ENCODE results near the gene POU2F1. TPM values are rescaled to one million over a fixed set of nuclear protein-coding genes. Genes with fewer than 3 reads are reported as not detected.

The POU2F1 gene
- total and polyA plus RNA-seq, 4 experiments from 2014 or later: 5.7 to 22.9 (median 14.4) TPM

DNA sequence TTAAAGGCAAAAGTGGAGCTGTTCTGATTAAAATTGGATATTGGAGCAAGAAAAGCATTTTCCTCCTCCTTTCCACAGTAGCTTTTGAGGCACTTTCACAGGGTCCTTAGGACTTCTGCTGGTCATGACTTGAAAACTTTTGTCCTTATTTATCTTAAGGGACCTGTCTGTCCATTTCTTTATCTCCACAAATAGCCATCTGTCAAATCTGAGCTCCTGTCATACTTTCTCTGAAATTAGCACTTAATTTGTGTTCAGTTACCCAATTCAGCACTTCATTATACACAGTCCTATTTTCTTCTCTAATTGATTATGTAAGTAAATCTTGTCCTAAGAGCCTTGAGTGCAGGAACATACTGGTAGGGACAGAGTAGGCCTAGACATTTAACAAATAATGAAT, 9.8 kb downstream of the POU2F1 start:
- Mint-ChIP-seq H3K27ac (no peak overlapping the region), H3K36me3 (no peaks in the 10 kb centered on the region), H3K4me1 (peaks cover 37 to 65% (median 48%) of the 10 kb centered on the region in 4 donors), H3K4me3 (no peak overlapping the region), H3K27me3 (no peaks in the 10 kb centered on the region), H3K9me3 (peaks cover 0 to 3% (median 0%) of the 10 kb centered on the region in 8 donors)
- Histone ChIP-seq H3K27ac (ENCODE audit: low read depth, low read length) (no peak overlapping the region), H3K4me3 (ENCODE audit: low read length in 2 of 2) (no peak overlapping the region), H3K9me3 (ENCODE audit: control insufficient read depth in 1 of 2, low read length in 2 of 2) (no peaks in the 10 kb centered on the region), H3K27me3 (ENCODE audit: insufficient read depth, low read length) (no peaks in the 10 kb centered on the region), H3K36me3 (ENCODE audit: insufficient read depth, low read length) (no peaks in the 10 kb centered on the region), H3K4me1 (ENCODE audit: insufficient read depth, low read length) (peaks cover 21% of the 10 kb centered on the region)
- POLR2A ChIA-PET (ENCODE audit: partially characterized antibody): interaction anchor here (5.6 kb wide), 1 partner anchor 10 kb away, joined by 44 read pairs; the partner anchor contains the start of gene POU2F1
- no peak for DNase-seq
- CTCF ChIA-PET (ENCODE audit: partially characterized antibody): interaction anchor here (0.8 to 3.6 kb wide), 8 partner anchors 8 to 310 kb away, joined by 3 to 14 read pairs (median 3); partner anchors contain the start of gene POU2F1
- intact Hi-C loops (cut with micrococcal nuclease): no loop called here

DNA sequence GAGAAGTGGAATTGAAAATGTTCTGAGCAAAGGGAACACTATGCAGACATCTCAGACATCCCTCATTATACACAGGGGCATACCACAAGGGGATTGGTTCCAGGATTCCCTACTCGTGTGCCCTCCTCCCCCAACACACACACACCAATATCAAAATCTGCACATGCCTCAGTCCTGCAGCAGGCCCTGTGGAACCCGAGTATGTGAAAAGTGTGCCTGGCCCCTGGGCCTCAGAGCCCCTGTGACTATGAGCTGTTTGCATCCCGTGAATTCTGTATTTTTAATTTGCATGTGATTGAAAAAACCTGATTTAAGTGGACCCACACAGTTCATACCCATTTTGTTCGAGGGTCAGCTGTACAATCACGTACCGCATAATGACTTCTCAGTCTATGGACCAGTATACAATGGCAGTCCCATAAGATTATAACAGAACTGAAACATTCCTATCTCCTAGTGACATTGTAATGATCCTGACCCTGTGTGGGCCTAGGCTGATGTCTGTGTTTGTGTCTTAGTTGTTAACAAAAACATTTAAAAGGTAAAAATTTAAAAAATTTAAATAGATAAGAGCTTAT, 11.3 kb downstream of the POU2F1 start:
- H3K27ac ChIP-seq (ENCODE audit: low read depth, low read length): no peak overlapping the region
- ChIA-PET POLR2A (ENCODE audit: partially characterized antibody) (interaction anchor here (0.9 to 5.6 kb wide), 2 partner anchors 9 to 11 kb away, joined by 3 to 44 read pairs; partner anchors contain the start of gene POU2F1), CTCF (ENCODE audit: partially characterized antibody) (interaction anchor here (0.7 to 3.6 kb wide), 6 partner anchors 9 to 324 kb away, joined by 3 to 23 read pairs (median 9); partner anchors contain the start of gene POU2F1)
- H3K4me3 Mint-ChIP-seq: no peak overlapping the region
- no peak for DNase-seq
- H3K36me3 Mint-ChIP-seq: no peaks in the 10 kb centered on the region
- H3K4me1 Mint-ChIP-seq: peaks cover 36 to 64% (median 49%) of the 10 kb centered on the region in 4 donors
- H3K9me3 ChIP-seq (ENCODE audit: control insufficient read depth in 1 of 2, low read length in 2 of 2): no peaks in the 10 kb centered on the region
- H3K27ac Mint-ChIP-seq: peak overlapping the region in 2 of 7 donors; percentile 5 to 6
- no peak overlapping the region for H3K4me3 ChIP-seq (ENCODE audit: low read length in 2 of 2)
- no peaks in the 10 kb centered on the region for H3K36me3 ChIP-seq (ENCODE audit: insufficient read depth, low read length)
- intact Hi-C loops (cut with micrococcal nuclease): no loop called here
- no peaks in the 10 kb centered on the region for H3K27me3 Mint-ChIP-seq
- H3K27me3 ChIP-seq (ENCODE audit: insufficient read depth, low read length): no peaks in the 10 kb centered on the region
- H3K4me1 ChIP-seq (ENCODE audit: insufficient read depth, low read length): peaks cover 21% of the 10 kb centered on the region
- peaks cover 0 to 3% (median 0%) of the 10 kb centered on the region in 8 donors for H3K9me3 Mint-ChIP-seq

DNA sequence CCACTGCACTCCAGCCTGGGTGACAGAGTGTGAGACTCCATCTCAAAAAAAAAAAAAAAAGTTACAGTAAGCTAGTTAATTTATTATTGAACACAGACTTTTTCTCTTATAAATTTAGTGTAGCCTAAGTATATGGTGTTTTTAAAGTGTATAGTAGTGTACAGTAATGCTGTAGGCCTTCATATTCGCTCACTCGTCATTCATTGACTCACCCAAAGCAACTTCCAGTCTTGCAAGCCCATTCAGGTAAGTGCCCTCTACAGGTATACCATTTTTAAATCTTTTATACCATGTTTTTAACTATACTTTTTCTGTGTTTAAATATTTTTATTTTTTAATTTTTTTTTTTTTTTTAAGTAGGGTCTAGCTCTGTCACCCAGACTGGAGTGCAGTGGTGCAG, 12.1 kb downstream of the POU2F1 start:
- Histone ChIP-seq H3K36me3 (ENCODE audit: insufficient read depth, low read length) (no peaks in the 10 kb centered on the region), H3K9me3 (ENCODE audit: control insufficient read depth in 1 of 2, low read length in 2 of 2) (no peaks in the 10 kb centered on the region), H3K27me3 (ENCODE audit: insufficient read depth, low read length) (no peaks in the 10 kb centered on the region), H3K27ac (ENCODE audit: low read depth, low read length) (no peak overlapping the region), H3K4me3 (ENCODE audit: low read length in 2 of 2) (no peak overlapping the region), H3K4me1 (ENCODE audit: insufficient read depth, low read length) (peaks cover 21% of the 10 kb centered on the region)
- peaks cover 37 to 67% (median 51%) of the 10 kb centered on the region in 4 donors for H3K4me1 Mint-ChIP-seq
- DNase-seq: no peak
- intact Hi-C loops (cut with micrococcal nuclease): no loop called here
- POLR2A ChIA-PET (ENCODE audit: partially characterized antibody): interaction anchor here (0.9 to 5.6 kb wide), 2 partner anchors 8 to 12 kb away, joined by 3 to 44 read pairs; partner anchors contain the start of gene POU2F1
- peaks cover 0 to 3% (median 0%) of the 10 kb centered on the region in 8 donors for H3K9me3 Mint-ChIP-seq
- H3K27ac Mint-ChIP-seq: no peak overlapping the region
- no peak overlapping the region for H3K4me3 Mint-ChIP-seq
- CTCF ChIA-PET (ENCODE audit: partially characterized antibody): interaction anchor here (0.7 to 3.6 kb wide), 5 partner anchors 10 to 215 kb away, joined by 3 to 23 read pairs (median 13); partner anchors contain the start of gene POU2F1
- no peaks in the 10 kb centered on the region for H3K27me3 Mint-ChIP-seq
- no peaks in the 10 kb centered on the region for H3K36me3 Mint-ChIP-seq

DNA sequence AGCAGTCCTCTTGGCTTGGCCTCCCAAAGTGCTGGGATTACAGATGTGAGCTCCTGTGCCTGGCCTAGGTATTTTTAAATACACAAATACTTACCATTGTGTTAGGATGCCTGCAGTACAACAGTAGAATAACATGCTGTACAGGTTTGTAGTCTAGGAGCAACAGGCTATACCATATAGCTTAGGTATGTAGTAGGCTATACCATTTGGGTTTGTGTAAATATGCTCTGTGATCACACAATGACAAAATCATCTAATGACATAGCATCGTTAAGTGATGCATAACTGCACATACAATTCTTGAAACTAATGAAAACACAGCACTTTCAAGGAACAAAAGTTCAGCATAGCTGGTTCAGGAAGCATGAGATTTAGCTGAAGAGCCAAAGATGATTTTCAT, 12.7 kb downstream of the POU2F1 start:
- Histone ChIP-seq H3K9me3 (ENCODE audit: control insufficient read depth in 1 of 2, low read length in 2 of 2) (no peaks in the 10 kb centered on the region), H3K27me3 (ENCODE audit: insufficient read depth, low read length) (no peaks in the 10 kb centered on the region), H3K4me3 (ENCODE audit: low read length in 2 of 2) (no peak overlapping the region), H3K27ac (ENCODE audit: low read depth, low read length) (no peak overlapping the region), H3K36me3 (ENCODE audit: insufficient read depth, low read length) (no peaks in the 10 kb centered on the region), H3K4me1 (ENCODE audit: insufficient read depth, low read length) (peaks cover 21% of the 10 kb centered on the region)
- CTCF ChIA-PET (ENCODE audit: partially characterized antibody): interaction anchor here (1.1 to 3.6 kb wide), 4 partner anchors 11 to 173 kb away, joined by 3 to 23 read pairs (median 14); partner anchors contain the start of gene POU2F1
- no peaks in the 10 kb centered on the region for H3K36me3 Mint-ChIP-seq
- intact Hi-C loops (cut with micrococcal nuclease): no loop called here
- no peak overlapping the region for H3K4me3 Mint-ChIP-seq
- peaks cover 34 to 62% (median 47%) of the 10 kb centered on the region in 4 donors for H3K4me1 Mint-ChIP-seq
- DNase-seq: no peak
- POLR2A ChIA-PET (ENCODE audit: partially characterized antibody): interaction anchor here (5.6 kb wide), 1 partner anchor 13 kb away, joined by 44 read pairs; the partner anchor contains the start of gene POU2F1
- no peaks in the 10 kb centered on the region for H3K27me3 Mint-ChIP-seq
- H3K9me3 Mint-ChIP-seq: no peaks in the 10 kb centered on the region
- peak overlapping the region in 1 of 7 donors; percentile 37 for H3K27ac Mint-ChIP-seq

DNA sequence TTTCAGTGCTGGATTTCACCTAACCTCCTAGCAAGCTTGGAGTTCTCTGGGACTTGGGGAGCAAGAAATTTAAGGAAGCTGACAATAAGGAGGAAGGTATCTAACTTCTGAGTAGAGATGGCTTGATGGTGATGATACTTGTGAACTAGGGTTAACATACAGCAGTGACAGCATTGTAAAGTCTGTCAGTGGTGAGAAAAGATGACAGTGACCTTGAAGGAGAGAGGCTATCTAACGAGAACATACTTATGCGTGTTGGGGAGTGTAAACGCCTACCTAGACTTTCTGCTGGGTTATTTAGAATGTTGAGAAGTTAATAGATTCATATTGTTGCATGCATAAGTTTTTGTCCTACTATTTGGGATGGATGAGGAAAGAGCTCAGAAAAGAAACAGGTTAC, 16.3 kb downstream of the POU2F1 start:
- CTCF ChIA-PET (ENCODE audit: partially characterized antibody): no interaction called here
- DNase-seq: no peak
- peaks cover 0 to 3% (median 0%) of the 10 kb centered on the region in 8 donors for H3K9me3 Mint-ChIP-seq
- H3K36me3 Mint-ChIP-seq: no peaks in the 10 kb centered on the region
- POLR2A ChIA-PET (ENCODE audit: partially characterized antibody): interaction anchor here (1.1 kb wide), 1 partner anchor 17 kb away, joined by 4 read pairs; no protein-coding TSS in a partner anchor
- Histone ChIP-seq H3K9me3 (ENCODE audit: control insufficient read depth in 1 of 2, low read length in 2 of 2) (no peaks in the 10 kb centered on the region), H3K36me3 (ENCODE audit: insufficient read depth, low read length) (no peaks in the 10 kb centered on the region), H3K27me3 (ENCODE audit: insufficient read depth, low read length) (no peaks in the 10 kb centered on the region), H3K27ac (ENCODE audit: low read depth, low read length) (no peak overlapping the region), H3K4me1 (ENCODE audit: insufficient read depth, low read length) (peaks cover 21% of the 10 kb centered on the region), H3K4me3 (ENCODE audit: low read length in 2 of 2) (no peak overlapping the region)
- H3K27me3 Mint-ChIP-seq: no peaks in the 10 kb centered on the region
- no peak overlapping the region for H3K4me3 Mint-ChIP-seq
- peaks cover 21 to 38% (median 33%) of the 10 kb centered on the region in 4 donors for H3K4me1 Mint-ChIP-seq
- intact Hi-C loops (cut with micrococcal nuclease): no loop called here
- no peak overlapping the region for H3K27ac Mint-ChIP-seq

DNA sequence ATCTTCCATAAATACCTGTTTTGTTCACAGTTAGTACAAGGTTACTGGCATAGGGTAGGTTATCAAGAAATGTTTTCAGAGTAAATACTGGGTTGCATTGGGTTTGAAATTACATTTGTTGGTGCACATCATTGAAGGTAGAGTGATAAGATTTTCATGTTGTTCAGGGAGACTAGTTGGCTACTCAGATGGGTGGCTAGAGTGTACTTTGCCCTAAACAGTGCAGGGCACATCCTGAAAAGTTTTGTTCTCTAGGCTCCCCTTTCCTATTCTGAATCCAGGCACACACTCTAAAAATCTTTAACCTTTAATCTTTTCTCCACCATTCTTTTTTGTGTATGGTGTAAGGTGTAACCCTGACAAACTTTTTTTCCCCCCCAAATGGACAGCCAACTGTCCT, 18.0 kb downstream of the POU2F1 start:
- H3K27ac Mint-ChIP-seq: no peak overlapping the region
- Histone ChIP-seq H3K9me3 (ENCODE audit: control insufficient read depth in 1 of 2, low read length in 2 of 2) (no peaks in the 10 kb centered on the region), H3K4me1 (ENCODE audit: insufficient read depth, low read length) (peaks cover 18% of the 10 kb centered on the region), H3K27ac (ENCODE audit: low read depth, low read length) (no peak overlapping the region), H3K27me3 (ENCODE audit: insufficient read depth, low read length) (no peaks in the 10 kb centered on the region), H3K4me3 (ENCODE audit: low read length in 2 of 2) (no peak overlapping the region), H3K36me3 (ENCODE audit: insufficient read depth, low read length) (no peaks in the 10 kb centered on the region)
- no peaks in the 10 kb centered on the region for H3K27me3 Mint-ChIP-seq
- H3K9me3 Mint-ChIP-seq: peaks cover 0 to 4% (median 0%) of the 10 kb centered on the region in 8 donors
- H3K36me3 Mint-ChIP-seq: peaks cover 0 to 2% of the 10 kb centered on the region in 2 donors
- ChIA-PET CTCF (ENCODE audit: partially characterized antibody) (no interaction called here), POLR2A (ENCODE audit: partially characterized antibody) (no interaction called here)
- H3K4me1 Mint-ChIP-seq: peaks cover 22 to 31% (median 29%) of the 10 kb centered on the region in 4 donors
- DNase-seq: no peak
- intact Hi-C loops (cut with micrococcal nuclease): no loop called here
- no peak overlapping the region for H3K4me3 Mint-ChIP-seq

DNA sequence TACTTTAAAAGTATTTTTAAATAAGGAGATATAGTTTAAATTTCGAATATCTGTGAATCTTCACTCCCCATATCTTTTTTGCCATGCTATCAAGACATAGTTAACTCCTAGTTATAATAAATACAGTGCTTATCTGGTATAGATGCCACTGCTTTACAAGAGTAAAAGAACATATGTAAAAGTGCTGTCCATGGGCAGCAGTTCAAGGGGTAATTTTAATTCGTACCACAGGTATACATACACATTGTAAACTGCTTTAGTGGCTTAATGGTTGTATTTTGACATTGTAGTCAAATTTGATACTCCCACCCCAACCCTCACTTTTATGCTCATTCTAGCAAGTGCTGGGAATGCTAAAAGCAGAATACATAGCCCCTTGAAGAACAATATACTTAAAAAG, 18.6 kb downstream of the POU2F1 start:
- H3K9me3 ChIP-seq (ENCODE audit: control insufficient read depth in 1 of 2, low read length in 2 of 2): no peaks in the 10 kb centered on the region
- no peaks in the 10 kb centered on the region for H3K36me3 ChIP-seq (ENCODE audit: insufficient read depth, low read length)
- intact Hi-C loops (cut with micrococcal nuclease): no loop called here
- no peak overlapping the region for H3K4me3 ChIP-seq (ENCODE audit: low read length in 2 of 2)
- Mint-ChIP-seq H3K36me3 (peaks cover 0 to 7% of the 10 kb centered on the region in 2 donors), H3K27me3 (no peaks in the 10 kb centered on the region), H3K4me1 (peaks cover 18 to 26% (median 24%) of the 10 kb centered on the region in 4 donors), H3K27ac (no peak overlapping the region), H3K4me3 (no peak overlapping the region), H3K9me3 (peaks cover 0 to 8% (median 2%) of the 10 kb centered on the region in 8 donors)
- ChIA-PET CTCF (ENCODE audit: partially characterized antibody) (no interaction called here), POLR2A (ENCODE audit: partially characterized antibody) (no interaction called here)
- peaks cover 13% of the 10 kb centered on the region for H3K4me1 ChIP-seq (ENCODE audit: insufficient read depth, low read length)
- DNase-seq: no peak
- H3K27me3 ChIP-seq (ENCODE audit: insufficient read depth, low read length): no peaks in the 10 kb centered on the region
- H3K27ac ChIP-seq (ENCODE audit: low read depth, low read length): no peak overlapping the region

Data from CD4-positive, alpha-beta memory T cell (primary cell).